ENCODE data around the gene VSIG10. TPM values are rescaled to one million over a fixed set of nuclear protein-coding genes. Genes with fewer than 3 reads are reported as not detected.
A peak's percentile ranks its signal among the peaks of the same experiment; 100 is the strongest.

Gene VSIG10
- total and polyA plus RNA-seq, 2 of the 4 experiments (the other 2 are of a cell fraction): 5.9 to 10.0 TPM

DNA sequence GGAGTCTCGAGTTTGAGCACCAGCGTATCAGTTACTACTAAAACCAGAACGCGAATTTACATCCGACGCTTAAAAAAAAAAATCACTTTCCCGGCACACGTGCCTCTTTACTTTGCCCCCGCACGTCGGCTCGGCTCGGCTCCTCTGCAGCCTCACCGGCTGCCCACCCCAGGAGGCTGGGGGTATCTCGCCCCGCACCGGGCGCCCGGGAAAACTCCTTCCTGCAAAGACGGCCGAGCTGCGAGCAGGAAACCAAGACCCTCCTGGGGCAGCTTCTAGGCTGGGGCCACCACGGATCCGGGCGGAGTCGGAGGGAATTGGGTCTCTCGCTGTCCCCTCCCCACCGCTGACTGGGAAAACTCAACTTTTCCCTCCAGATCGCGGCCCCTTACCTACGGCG, 610 bp downstream of the VSIG10 start:
- Histone ChIP-seq H2BK5ac (ENCODE audit: low read depth, low read length, poor library complexity, severe bottlenecking) (no peak overlapping the region), H4K91ac (ENCODE audit: insufficient read depth, low read depth, low read length) (no peak overlapping the region), H3K27ac (ENCODE audit: insufficient read depth, low read length) (peak overlapping the region; percentile 68), H2AK5ac (ENCODE audit: low read depth, low read length) (no peak overlapping the region), H4K8ac (ENCODE audit: low read depth in 2 of 2, low read length in 2 of 2) (peak overlapping the region in 1 of 2 experiments; percentile 8; a peak in 1 of 4 replicates), H3K9me3 (ENCODE audit: control insufficient read depth, insufficient read depth, low read length) (no peaks in the 10 kb centered on the region), H2AFZ (replicated peaks; ENCODE audit: low read length, poor library complexity) (peak overlapping the region; percentile 98), H2AK9ac (replicated peaks; ENCODE audit: low read depth, low read length, poor library complexity) (peak overlapping the region; percentile 58), H3K18ac (ENCODE audit: low read depth, low read length) (no peak overlapping the region), H3K79me1 (ENCODE audit: low read depth in 1 of 2, low read length in 2 of 2) (peaks cover 0 to 16% of the 10 kb centered on the region in 2 experiments; a peak in 1 of 4 replicates), H4K5ac (ENCODE audit: low read depth, low read length) (no peak overlapping the region), H4K20me1 (ENCODE audit: insufficient read depth, low read length) (no peaks in the 10 kb centered on the region; the same call in 1 of the 2 replicates), H2BK15ac (ENCODE audit: low read depth, low read length) (no peak overlapping the region), H3K4ac (ENCODE audit: low read depth, low read length) (peak overlapping the region; percentile 19), H2BK20ac (ENCODE audit: low read depth, low read length) (no peak overlapping the region), H3K36me3 (ENCODE audit: control insufficient read depth, insufficient read depth, low read length) (no peaks in the 10 kb centered on the region), H3K9me1 (ENCODE audit: insufficient read depth, low read length) (no peaks in the 10 kb centered on the region), H3K4me2 (ENCODE audit: low read depth, low read length) (peak overlapping the region; percentile 93), H3K4me1 (ENCODE audit: control insufficient read depth, insufficient read depth, low read length) (0 out of 2 replicates have a peak, but pooled peaks cover 2% of the 10 kb centered on the region), H3K4me3 (ENCODE audit: insufficient read depth, low read depth, low read length) (peak overlapping the region; percentile 69), H3K14ac (replicated peaks; ENCODE audit: low read depth, low read length) (no peak overlapping the region; the same call in 1 of the 2 replicates), H2BK120ac (ENCODE audit: low read depth, low read length) (no peak overlapping the region), H3K23ac (ENCODE audit: low read depth, low read length) (peak overlapping the region; percentile 31; the same call in 1 of the 2 replicates), H3K9ac (ENCODE audit: low read depth, low read length) (peak overlapping the region; percentile 69), H3K56ac (ENCODE audit: extremely low read depth, insufficient read depth, low read length) (peak overlapping the region; percentile 30; the same call in 1 of the 2 replicates), H3K27me3 (ENCODE audit: control insufficient read depth, insufficient read depth, low read length) (no peaks in the 10 kb centered on the region)
- DNase-seq: peak; percentile 7
- BruUV-seq (replicated peaks): no TSS peak
- intact Hi-C loops (cut with micrococcal nuclease): loop anchor here (5.0 kb wide), 1 partner anchor 226 kb away; no protein-coding TSS in a partner anchor
- ATAC-seq (ENCODE audit: low read depth): no peak
- WGBS, 2 experiments (ENCODE audit: extremely low coverage in 2 of 2, insufficient read length in 1 of 2): 0% methylated on average over 13 of the region's 32 CpGs; no CpG with 5 or more reads in 1 of the 2 experiments
- POLR2A ChIA-PET (ENCODE audit: unreplicated experiment): no interaction called here
- in situ Hi-C loops (cut with MboI; ENCODE audit: low sequenced_read_pairs): no loop called here
- TF ChIP-seq, protein P1, sequence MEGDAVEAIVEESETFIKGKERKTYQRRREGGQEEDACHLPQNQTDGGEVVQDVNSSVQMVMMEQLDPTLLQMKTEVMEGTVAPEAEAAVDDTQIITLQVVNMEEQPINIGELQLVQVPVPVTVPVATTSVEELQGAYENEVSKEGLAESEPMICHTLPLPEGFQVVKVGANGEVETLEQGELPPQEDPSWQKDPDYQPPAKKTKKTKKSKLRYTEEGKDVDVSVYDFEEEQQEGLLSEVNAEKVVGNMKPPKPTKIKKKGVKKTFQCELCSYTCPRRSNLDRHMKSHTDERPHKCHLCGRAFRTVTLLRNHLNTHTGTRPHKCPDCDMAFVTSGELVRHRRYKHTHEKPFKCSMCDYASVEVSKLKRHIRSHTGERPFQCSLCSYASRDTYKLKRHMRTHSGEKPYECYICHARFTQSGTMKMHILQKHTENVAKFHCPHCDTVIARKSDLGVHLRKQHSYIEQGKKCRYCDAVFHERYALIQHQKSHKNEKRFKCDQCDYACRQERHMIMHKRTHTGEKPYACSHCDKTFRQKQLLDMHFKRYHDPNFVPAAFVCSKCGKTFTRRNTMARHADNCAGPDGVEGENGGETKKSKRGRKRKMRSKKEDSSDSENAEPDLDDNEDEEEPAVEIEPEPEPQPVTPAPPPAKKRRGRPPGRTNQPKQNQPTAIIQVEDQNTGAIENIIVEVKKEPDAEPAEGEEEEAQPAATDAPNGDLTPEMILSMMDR (conservative IDR thresholded peaks at IDR 0.05; ENCODE audit: low read depth, low read length): no peak
- TF ChIP-seq, protein P2, sequence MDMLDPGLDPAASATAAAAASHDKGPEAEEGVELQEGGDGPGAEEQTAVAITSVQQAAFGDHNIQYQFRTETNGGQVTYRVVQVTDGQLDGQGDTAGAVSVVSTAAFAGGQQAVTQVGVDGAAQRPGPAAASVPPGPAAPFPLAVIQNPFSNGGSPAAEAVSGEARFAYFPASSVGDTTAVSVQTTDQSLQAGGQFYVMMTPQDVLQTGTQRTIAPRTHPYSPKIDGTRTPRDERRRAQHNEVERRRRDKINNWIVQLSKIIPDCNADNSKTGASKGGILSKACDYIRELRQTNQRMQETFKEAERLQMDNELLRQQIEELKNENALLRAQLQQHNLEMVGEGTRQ (IDR thresholded peaks at IDR 0.05; ENCODE audit: low read depth, low read length): no peak; the same call in 1 of the 2 replicates
- TF ChIP-seq CHD1 (IDR thresholded peaks at IDR 0.05; ENCODE audit: low read depth, low read length) (no peak), BHLHE40 (IDR thresholded peaks at IDR 0.05; ENCODE audit: low read depth, low read length) (0 out of 2 replicates have a peak, but pooled peaks have one; percentile 41)
- dilution Hi-C loops (cut with HindIII; ENCODE audit: low sequenced_read_pairs, unreplicated experiment): no loop called here
- CTCF ChIA-PET: interaction anchor here (0.6 kb wide), 1 partner anchor 76 kb away, joined by 3 read pairs; no protein-coding TSS in a partner anchor

All from IMR-90 (cell line).